ENCODE results near the gene CNTN1. TPM values are rescaled to one million over a fixed set of nuclear protein-coding genes. Genes with fewer than 3 reads are reported as not detected.
A peak's percentile ranks its signal among the peaks of the same experiment; 100 is the strongest.

CNTN1 gene
- total RNA-seq, 1 experiment from 2014 or later, result 0.02 TPM

GRCh38 chr12:40681148-40681547 is 11.1 kb upstream of the CNTN1 start:
- Histone ChIP-seq H3K4me3 (no peak overlapping the region), H3K27ac (no peak overlapping the region)

GRCh38 chr12:40684986-40685385 is 7.3 kb upstream of the CNTN1 start:
- Histone ChIP-seq H3K36me3 (no peaks in the 10 kb centered on the region), H3K9me3 (replicated peaks) (no peaks in the 10 kb centered on the region), H3K27ac (no peak overlapping the region), H3K4me1 (no peaks in the 10 kb centered on the region), H3K4me3 (no peak overlapping the region), H3K27me3 (0 out of 2 replicates have a peak, but pooled peaks cover 6% of the 10 kb centered on the region)
- no peak for DNase-seq

More at GRCh38 chr12:40681148-40681547, 11.1 kb upstream of the CNTN1 start:
- DNase-seq, result no peak
- no peaks in the 10 kb centered on the region for H3K9me3 ChIP-seq (replicated peaks)
- no peaks in the 10 kb centered on the region for H3K4me1 ChIP-seq
- no peaks in the 10 kb centered on the region for H3K36me3 ChIP-seq
- 0 out of 2 replicates have a peak, but pooled peaks cover 8% of the 10 kb centered on the region for H3K27me3 ChIP-seq

GRCh38 chr12:40688085-40688725 is 4.0 kb upstream of the CNTN1 start:
- Histone ChIP-seq H3K36me3 (no peaks in the 10 kb centered on the region), H3K4me1 (no peaks in the 10 kb centered on the region), H3K9me3 (replicated peaks) (no peaks in the 10 kb centered on the region), H3K27me3 (no peaks in the 10 kb centered on the region), H3K4me3 (no peak overlapping the region), H3K27ac (no peak overlapping the region)
- no peak for DNase-seq

- Histone ChIP-seq H3K36me3 (no peaks in the 10 kb centered on the region), H3K27ac (no peak overlapping the region), H3K4me3 (no peak overlapping the region), H3K4me1 (no peaks in the 10 kb centered on the region), H3K9me3 (replicated peaks) (no peaks in the 10 kb centered on the region), H3K27me3 (no peaks in the 10 kb centered on the region)
- DNase-seq, result no peak
Observed at GRCh38 chr12:40689576-40689975, 2.7 kb upstream of the CNTN1 start.

DNA sequence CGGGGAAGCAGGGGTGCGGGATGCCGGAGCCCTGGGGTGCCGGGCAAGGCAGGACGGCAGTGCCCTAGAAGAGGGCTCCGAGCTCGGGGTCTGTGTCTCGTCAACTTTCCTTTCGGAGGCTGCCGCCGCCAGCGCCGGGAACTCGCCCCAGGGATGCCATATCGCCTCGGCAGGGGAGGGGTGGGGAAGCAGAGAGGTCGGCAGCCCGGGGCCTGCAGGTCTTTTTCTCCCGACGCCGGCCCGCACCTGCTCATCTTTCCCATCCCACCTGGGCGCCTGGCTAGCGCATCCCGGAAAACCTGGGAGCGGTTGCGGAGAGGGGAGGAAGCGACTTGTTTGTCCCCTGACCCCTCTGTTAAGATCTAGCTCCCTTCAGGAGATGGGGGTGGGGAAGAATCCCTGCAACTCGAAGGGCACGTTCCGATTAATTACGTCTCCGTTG is 547 bp downstream of the CNTN1 start:
- Histone ChIP-seq H3K9me3 (replicated peaks) (no peaks in the 10 kb centered on the region), H3K27me3 (no peaks in the 10 kb centered on the region), H3K4me3 (no peak overlapping the region), H3K27ac (no peak overlapping the region), H3K36me3 (no peaks in the 10 kb centered on the region), H3K4me1 (no peaks in the 10 kb centered on the region)
- DNase-seq, result no peak

- H3K4me3 ChIP-seq, result no peak overlapping the region
- no peaks in the 10 kb centered on the region for H3K27me3 ChIP-seq
- H3K4me1 ChIP-seq, result no peaks in the 10 kb centered on the region
- no peaks in the 10 kb centered on the region for H3K9me3 ChIP-seq (replicated peaks)
- no peaks in the 10 kb centered on the region for H3K36me3 ChIP-seq
- no peak for DNase-seq
- no peak overlapping the region for H3K27ac ChIP-seq
Observed at GRCh38 chr12:40693207-40693821, 1.1 kb downstream of the CNTN1 start.

DNA sequence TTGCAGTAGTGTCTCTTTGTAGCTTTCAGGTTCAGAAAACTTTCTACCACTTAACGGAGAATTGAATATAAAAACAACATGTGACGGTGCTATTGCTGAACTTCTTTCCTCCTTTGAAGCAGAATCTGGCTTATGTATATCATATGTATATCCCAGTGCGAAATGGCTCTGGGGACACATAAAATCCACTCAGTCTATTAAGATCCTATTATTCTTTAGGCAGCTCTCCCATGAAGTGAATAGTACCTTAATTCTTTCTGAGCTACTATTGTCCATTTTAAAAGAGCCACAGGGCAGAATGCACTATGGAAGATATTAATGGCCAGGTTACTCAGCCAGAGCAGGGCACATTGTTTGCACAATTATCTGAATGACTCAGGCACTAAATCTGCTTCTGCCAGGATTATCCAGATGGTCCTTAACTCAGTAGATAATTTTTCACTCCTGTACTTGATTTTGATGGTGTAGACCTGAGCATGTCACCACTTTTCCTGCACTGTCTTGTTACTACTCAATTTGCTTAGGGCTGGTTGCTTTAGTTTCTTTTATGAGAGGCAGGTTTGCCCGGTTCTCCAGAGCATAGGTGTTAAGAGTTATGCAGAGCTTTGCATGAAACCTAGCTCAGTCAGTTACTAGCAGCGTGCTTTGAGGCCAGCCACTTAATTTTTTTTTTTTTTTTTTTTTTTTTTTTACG is 5.5 kb downstream of the CNTN1 start:
- DNase-seq, result no peak
- Histone ChIP-seq H3K27me3 (no peaks in the 10 kb centered on the region), H3K4me3 (no peak overlapping the region), H3K9me3 (replicated peaks) (no peaks in the 10 kb centered on the region), H3K4me1 (no peaks in the 10 kb centered on the region), H3K36me3 (no peaks in the 10 kb centered on the region), H3K27ac (no peak overlapping the region)

GRCh38 chr12:40701756-40702155 is 9.5 kb downstream of the CNTN1 start:
- Histone ChIP-seq H3K36me3 (no peaks in the 10 kb centered on the region), H3K27ac (no peak overlapping the region), H3K4me1 (no peaks in the 10 kb centered on the region), H3K9me3 (replicated peaks) (no peaks in the 10 kb centered on the region), H3K4me3 (no peak overlapping the region), H3K27me3 (no peaks in the 10 kb centered on the region)
- no peak for DNase-seq

DNA sequence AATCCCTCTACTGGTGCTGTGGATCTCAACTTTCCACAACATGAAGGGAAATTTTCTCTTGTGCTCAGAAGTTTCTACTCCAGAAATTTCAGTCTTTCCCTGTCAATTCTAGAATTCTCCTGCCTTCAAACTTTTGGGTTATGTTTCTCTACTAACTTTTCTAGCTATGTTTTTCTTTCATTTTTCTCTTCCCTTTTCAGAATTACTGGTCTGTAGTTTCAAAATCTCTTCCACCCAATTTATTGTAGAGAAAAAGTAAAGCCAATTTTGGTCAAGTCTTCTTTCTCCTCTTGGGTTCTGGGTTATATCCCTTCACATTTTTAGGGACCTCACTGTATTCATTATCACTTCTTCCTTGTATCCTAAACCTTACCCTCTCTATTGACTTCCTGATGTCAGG is 18.9 kb downstream of the CNTN1 start:
- H3K27me3 ChIP-seq, result no peaks in the 10 kb centered on the region; the same call in 1 of the 2 replicates
- no peaks in the 10 kb centered on the region for H3K9me3 ChIP-seq (replicated peaks)
- H3K4me3 ChIP-seq, result no peak overlapping the region
- no peaks in the 10 kb centered on the region for H3K4me1 ChIP-seq
- DNase-seq, result no peak
- no peaks in the 10 kb centered on the region for H3K36me3 ChIP-seq
- no peak overlapping the region for H3K27ac ChIP-seq

- no peak overlapping the region for H3K27ac ChIP-seq
- DNase-seq, result no peak
- no peaks in the 10 kb centered on the region for H3K4me1 ChIP-seq
- H3K36me3 ChIP-seq, result no peaks in the 10 kb centered on the region
- no peaks in the 10 kb centered on the region for H3K27me3 ChIP-seq
- H3K9me3 ChIP-seq (replicated peaks), result no peaks in the 10 kb centered on the region
- no peak overlapping the region for H3K4me3 ChIP-seq
Observed at GRCh38 chr12:40714636-40715035, 22.4 kb downstream of the CNTN1 start.

- H3K9me3 ChIP-seq (replicated peaks), result no peaks in the 10 kb centered on the region
- H3K27ac ChIP-seq, result no peak overlapping the region
- no peaks in the 10 kb centered on the region for H3K4me1 ChIP-seq
- H3K27me3 ChIP-seq, result no peaks in the 10 kb centered on the region
- DNase-seq, result no peak
- H3K4me3 ChIP-seq, result no peak overlapping the region
- no peaks in the 10 kb centered on the region for H3K36me3 ChIP-seq
Observed at GRCh38 chr12:40716037-40716436, 23.8 kb downstream of the CNTN1 start.

- no peaks in the 10 kb centered on the region for H3K27me3 ChIP-seq
- H3K27ac ChIP-seq, result no peak overlapping the region
- H3K4me1 ChIP-seq, result no peaks in the 10 kb centered on the region
- H3K9me3 ChIP-seq (replicated peaks), result no peaks in the 10 kb centered on the region
- no peaks in the 10 kb centered on the region for H3K36me3 ChIP-seq
- H3K4me3 ChIP-seq, result no peak overlapping the region
- no peak for DNase-seq
Observed at GRCh38 chr12:40717576-40717975, 25.3 kb downstream of the CNTN1 start.

DNA sequence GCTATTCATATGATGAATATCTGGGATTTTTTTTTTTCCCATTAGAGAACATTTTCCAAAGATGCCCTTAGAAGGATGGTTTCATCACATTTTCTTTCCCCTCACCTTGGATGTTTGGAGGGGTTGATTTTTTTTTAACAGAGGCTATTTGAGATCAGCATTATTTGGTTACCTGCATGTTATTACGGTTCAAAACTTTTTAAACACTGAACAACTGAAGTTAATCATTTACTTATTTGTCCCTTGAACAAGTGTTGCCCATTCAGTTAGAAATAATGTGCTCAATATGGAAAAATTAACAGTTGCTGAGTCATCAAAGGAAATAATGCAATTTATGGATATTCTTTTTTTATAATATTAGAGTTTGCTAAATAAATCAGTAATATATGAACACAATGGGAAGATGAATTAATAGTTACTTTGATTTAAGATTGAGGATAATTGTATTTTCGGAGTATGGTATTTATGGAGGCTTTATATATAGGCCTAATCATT is 26.7 kb downstream of the CNTN1 start:
- Histone ChIP-seq H3K4me3 (no peak overlapping the region), H3K4me1 (no peaks in the 10 kb centered on the region), H3K9me3 (replicated peaks) (no peaks in the 10 kb centered on the region), H3K27me3 (no peaks in the 10 kb centered on the region), H3K36me3 (no peaks in the 10 kb centered on the region), H3K27ac (no peak overlapping the region)
- DNase-seq, result no peak

- Histone ChIP-seq H3K4me1 (peaks cover 8% of the 10 kb centered on the region), H3K9me3 (replicated peaks) (no peaks in the 10 kb centered on the region), H3K27me3 (no peaks in the 10 kb centered on the region), H3K4me3 (no peak overlapping the region), H3K36me3 (no peaks in the 10 kb centered on the region), H3K27ac (no peak overlapping the region)
- no peak for DNase-seq
Observed at GRCh38 chr12:40723001-40723400, 30.8 kb downstream of the CNTN1 start.

GRCh38 chr12:40726366-40726765 is 34.1 kb downstream of the CNTN1 start:
- H3K9me3 ChIP-seq (replicated peaks), result no peaks in the 10 kb centered on the region
- no peak overlapping the region for H3K27ac ChIP-seq
- no peak overlapping the region for H3K4me3 ChIP-seq
- no peaks in the 10 kb centered on the region for H3K27me3 ChIP-seq
- H3K36me3 ChIP-seq, result no peaks in the 10 kb centered on the region
- H3K4me1 ChIP-seq, result peaks cover 10% of the 10 kb centered on the region
- DNase-seq, result peak; percentile 60 to 88
